GM19397 (cell line): ENCODE data around the gene VPS26C.

ENCODE experiments used
- ATAC-seq: cut with Tn5 transposase; IDR thresholded peaks from one replicate; pipeline ENCODE4 v1.9.1; 2021; ENCODE audit warnings: mild to moderate bottlenecking, moderate library complexity; ENCODE audit not compliant: unreplicated experiment

VPS26C gene

DNA sequence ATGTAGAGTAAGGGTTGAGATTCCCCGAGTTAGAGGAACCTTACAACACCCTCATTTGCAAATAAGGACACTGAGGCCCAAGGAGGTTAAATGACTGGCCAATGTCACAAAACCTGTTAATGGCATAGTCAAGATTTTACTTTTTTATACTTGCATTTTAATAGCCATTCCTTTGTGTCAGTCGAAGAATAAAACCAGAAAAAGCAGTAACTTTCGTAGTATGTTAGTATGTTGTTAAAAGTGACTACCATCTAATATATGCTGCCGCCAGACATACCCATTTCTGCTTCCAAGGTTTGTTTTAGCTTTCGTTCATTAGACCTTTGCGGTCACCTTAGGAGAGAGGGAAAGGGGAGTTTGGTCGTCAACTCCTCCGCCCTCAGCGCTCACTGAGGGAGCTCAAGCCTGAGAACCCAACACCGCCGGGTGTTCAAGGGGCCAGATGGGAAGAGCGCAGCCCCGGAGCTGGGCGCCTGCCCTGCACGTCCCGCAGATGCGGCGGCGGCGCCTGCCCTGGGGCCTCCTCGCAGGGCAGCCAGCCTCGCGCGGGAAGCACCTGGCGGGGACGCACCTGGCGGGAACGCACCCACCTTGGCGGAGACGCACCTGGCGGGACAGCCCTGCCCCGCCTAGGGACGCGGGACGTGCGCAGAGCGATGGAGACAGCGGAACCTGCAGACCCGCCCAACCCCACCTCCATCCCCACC lies 466 bp downstream of the VPS26C start:
- peak; percentile 2 for ATAC-seq

DNA sequence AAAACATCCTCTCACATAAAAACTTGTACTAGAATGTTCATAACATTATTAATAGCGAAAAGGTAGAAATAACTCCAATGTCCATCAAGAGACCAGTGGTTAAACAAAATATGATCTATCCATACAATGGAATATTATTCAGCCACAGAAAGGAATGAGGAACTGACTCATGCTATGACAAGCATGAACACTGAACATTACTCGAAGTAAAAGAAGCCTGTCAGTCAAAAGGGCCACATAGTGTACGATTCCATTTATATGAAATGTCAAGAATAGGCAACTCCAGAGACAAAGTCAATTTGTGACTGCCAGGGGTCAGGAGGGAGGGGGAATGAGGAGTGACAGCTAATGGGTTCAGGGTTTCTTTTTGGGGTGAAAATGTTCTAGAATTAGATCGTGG lies 2.3 kb downstream of the VPS26C start:
- no peak for ATAC-seq

DNA sequence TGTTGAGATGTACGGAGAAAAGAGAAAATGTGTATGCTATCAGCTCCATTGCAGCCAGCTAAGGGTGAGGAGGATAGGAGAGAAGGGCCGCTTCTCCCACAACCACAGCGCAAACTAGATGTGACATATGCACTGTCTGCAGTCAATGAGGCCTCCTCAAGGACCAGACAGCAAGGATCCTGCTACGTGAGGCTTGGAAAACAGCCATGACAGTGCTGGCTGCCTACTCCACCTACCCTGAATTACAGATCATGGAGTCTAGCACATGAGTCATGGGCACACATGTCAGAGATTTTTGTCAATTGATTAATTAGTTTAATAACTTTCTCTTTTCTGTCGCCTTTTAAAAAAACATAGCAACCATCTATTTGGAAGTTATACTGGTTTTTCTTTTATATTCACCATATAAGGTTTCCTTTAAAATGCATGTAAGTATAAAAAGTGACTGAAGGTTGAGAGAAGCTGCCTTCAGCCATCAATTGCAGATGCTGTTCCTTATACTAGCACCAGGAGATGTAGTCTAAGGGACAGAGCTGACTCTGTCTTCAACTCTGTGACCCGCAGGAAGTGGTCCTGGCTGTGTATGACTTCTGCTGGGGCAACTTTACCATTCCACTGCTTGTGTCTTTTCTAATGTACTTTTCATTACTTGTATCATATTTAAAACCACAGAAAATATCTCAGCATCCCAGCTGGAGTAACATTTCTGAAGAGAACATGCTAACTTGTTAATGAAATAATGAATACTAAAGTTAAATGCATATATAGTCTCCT lies 3.1 kb downstream of the VPS26C start:
- ATAC-seq: no peak

DNA sequence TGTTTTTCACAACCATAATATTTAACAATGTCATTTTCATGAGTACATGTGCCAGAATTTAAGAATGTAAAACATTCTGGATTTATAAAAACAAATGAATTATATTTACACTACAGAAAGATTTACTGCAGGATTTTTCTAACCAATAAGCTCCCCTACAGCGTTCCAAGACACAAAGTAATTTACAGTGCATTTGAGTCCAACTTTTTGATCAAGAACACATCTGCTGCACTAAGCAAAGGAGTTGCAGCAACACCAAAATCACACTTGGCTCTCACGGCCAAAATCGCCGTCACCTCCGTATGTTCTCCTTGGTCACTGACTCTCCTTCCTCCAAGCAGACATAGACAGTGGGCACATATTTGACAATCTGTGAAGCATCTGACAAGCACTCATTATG lies 7.7 kb downstream of the VPS26C start:
- no peak for ATAC-seq

DNA sequence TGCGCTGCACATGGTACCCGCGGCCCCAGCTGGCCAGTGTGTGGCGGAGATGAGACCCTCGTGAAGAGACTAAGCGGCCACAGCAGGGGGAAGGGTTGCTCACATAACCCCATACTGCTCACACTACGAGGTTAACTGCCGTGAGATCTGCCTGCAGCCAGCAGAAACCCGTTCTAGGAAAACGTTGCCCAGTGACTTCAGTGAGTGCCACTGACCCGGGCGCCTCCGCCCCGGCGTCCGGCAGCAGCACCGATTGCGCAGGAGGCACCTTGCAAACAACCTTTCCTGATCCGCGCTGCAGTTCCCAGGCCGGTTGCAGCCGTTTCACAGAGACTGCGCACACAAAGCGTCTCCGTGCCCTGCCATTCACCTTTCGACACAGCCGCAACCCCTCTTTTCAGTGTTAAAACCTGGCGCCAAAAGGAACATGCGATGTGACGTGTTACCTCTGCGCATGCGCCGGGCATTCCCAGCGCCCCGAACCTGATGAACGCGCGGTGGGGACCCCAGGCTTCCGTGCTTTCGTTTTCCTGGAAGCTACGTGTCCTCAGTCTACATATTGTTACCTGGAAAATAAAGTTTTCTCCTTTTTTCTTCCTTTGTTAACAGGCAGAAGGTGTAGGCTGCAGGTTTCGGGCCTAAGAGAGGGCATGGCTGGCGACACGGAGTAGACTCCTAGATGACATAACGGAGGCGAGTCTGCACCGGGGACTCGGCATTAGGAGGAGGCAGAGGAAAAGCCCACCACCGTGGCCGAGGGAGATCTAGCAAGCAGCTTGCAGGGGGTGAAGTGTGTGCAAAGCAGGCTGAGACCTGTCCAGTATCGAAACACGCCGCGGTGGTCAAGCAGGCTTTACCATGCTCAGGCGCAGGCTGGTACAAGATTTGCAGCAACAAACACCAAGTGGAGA lies 8.9 kb downstream of the VPS26C start:
- peak; percentile 59 for ATAC-seq

DNA sequence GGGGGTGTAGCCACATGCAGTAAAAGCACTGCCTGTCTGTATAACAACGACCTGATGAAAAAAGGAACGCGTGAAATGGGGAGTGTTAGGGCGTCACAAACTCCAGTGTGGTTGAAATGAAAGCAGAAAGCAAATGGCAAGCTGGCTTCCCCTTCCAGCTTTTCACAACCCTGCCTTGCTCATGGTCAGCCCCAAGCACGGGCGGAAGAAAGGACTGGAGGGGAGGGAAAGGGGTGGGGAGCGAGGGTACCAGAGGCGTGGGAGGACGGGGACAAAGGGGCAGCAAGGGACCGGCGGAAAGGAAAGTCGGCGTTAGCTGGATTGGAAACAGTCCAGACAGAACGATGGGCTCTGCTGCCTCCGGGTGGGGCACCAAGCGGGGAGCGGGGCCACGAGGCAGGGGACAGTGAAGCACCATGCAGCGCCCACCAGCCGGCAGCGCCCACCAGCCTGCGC lies 9.6 kb downstream of the VPS26C start:
- peak; percentile 35 for ATAC-seq

DNA sequence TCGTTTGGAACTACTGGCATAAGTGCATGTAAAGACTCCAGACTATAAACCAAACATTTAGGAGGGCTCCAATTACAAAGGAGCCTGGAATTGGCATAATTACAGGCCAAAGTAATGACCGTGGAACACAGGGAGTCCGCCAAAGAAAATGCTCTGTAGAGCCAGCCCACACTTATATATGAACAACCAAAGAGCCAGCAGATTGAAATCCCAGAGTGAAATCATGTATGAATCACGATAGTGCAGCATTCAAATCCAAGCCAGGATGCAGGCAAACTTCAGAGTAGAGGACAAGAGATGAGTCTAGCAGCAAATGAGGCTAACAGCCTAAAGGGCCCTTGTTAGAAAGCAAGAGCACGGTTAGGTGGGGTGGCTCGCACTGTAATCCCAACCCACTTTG lies 13.1 kb downstream of the VPS26C start:
- ATAC-seq: no peak

DNA sequence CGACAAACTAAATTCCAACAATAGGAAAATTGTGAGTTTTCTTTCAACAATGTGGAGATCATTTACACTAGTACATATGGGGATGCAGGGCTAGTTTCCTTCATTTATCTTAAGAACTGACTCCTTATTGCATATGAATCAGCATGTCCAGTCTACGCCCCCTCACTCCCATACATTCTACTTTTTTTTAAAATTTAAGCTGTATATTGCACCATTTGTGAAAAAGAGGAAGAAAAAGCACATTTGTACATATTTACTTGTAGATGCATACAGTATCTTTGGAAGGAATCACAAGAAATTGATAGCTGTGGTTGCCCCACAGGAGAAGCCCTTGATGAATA lies 15.9 kb downstream of the VPS26C start:
- no peak for ATAC-seq

DNA sequence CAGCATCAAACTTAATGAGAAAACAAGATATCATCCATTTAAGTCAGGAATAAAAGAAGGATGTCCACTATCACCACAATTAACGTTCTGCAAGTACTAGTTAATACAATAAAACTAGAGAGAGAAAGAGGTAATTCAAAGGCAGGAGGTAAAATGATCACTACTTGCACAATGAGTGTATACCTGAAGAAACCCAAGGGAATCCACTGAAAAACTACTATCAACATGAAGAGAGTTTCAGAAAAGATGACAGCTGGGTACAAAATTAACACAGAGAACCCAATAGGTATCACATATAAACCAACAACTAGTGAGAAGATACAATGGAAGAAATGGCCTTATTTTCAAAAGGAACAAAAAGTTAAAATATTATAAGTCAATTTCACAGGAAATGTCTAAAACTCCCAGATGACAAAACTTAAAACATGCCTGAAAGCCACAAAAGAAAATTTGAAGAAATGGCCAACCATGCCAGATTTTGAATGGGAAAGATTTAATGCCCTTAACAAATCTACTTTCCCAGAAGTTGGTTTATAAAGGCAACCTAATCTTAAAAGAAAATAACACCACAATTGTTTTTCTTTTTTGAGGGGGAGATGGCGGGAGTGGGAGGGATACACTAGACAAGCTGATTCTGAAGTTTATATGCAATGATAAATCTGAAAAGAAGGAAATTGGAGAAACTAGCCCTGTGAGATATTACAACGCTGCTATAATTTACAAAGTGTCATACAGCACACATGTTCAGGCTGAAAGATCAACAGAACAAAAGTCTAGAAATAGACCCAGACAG lies 17.8 kb downstream of the VPS26C start:
- ATAC-seq: no peak

DNA sequence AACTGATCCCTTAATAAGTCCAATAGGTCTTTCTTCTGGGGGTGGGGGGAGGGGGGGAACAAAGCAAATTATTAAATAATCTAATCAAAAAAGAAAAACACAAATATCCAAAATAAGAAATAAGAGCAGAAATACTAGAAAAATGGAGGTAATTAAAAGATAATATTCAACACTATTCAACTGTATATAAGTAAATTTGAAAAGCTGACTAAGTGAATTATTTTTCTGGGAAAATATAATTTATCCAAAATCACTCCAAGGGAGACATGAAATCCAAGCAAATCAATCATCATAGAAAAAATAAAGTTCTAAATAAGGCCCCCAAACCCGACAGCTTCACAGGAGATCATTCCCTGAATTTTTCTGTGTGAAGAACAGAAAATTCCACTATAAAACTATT lies 18.8 kb downstream of the VPS26C start:
- ATAC-seq: no peak

DNA sequence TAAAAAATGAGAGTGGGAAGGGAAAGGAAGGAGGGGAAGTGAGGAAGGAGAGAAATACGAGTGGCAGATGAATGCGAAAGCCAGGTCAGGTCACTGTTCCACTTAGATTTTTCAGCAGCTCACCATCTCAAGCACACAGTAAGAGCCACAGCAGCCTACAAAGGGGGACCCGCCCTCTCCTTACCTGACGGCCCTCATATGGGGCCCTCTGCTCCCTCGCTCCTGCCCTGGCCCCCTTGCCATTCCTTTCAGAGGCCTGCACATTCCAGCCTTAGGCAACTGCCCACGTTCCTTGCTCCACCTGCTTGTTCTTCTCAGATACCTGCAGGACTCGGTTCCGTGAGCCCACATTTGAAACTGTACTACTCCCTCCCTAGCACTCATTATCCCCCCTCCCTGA lies 22.0 kb downstream of the VPS26C start:
- no peak for ATAC-seq

DNA sequence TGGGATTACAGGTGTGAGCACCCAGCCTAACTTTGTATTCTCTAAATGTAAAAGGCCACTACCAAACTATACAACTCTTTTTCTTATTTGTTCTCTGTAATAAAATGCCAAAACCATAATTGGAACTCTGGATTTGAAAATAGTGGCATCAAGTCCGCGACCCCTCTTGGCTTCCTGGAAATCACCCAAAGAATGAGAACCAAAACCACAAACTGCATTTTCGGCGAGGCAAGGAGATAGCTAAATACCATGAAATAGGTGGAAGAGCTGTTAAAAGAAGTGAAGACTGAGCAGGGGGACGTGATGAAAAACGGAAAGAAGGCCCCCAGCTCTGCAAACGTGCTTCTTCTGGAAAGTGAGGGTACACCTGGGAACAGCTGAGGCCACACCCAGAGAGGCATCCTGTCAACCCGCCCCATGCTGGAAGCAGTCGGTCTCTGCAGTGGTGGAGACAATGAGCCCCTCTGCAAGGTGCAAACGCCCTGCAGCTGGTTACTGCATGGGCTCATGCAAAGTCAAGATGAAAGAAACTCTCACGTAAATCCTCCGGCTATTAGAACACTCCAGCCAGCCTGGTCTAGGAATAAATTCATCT lies 22.5 kb downstream of the VPS26C start:
- ATAC-seq: no peak

DNA sequence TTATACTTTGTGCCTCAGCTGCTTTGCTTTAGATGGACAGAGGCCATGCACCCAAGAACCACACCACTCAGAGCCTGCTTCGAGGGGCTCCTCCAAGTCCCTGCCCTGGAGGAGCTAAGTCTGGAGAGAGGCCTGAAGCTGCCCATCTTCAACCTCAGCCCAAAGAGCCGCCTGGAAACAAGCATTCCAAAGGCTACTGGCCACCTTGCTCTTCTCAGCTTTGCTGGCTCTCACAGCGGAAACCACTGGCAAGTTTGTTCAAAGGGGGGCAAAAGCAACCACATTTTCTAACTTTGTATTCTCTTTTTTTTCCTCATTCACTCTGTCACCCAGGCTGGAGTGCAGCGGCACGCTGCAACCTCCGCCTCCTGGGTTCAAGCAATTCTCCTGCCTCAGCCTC lies 23.2 kb downstream of the VPS26C start:
- ATAC-seq: no peak

DNA sequence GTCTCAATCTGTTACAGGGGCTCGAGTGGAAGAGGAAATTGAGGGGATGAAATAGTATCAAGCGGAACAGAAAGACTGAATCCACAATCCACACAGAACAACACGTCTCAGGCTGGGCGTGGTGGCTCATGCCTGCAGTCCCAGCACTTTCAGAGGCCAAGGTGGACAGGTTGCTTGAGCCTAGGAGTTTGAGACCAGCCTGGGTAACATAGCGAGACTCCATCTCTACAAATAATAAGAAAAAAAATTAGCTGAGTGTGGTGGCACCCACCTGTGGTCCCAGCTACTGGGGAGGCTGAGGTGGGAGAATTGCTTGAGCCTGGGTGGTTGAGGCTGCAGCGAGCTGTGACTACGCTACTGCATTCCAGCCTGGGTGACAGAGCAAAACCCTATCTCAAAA lies 25.7 kb downstream of the VPS26C start:
- ATAC-seq: no peak

DNA sequence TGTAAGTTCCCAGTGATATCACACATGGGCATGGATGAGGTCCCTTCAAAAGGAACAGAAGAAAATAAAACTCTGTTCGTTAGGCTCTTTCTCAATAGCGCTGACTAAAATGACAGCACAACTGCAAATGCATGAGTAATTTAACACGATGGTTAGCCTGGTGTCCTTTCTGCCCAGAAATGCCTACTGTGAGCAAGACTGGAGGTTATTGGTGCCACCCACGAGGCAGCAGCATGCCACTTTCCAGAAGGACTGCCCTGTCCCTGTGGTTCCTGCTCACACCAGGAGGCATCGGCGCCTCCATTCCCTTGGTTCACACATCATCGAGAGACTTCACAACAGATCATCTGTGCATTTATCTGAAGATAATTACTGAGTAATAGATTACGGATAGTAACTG lies 26.2 kb downstream of the VPS26C start:
- ATAC-seq: no peak

DNA sequence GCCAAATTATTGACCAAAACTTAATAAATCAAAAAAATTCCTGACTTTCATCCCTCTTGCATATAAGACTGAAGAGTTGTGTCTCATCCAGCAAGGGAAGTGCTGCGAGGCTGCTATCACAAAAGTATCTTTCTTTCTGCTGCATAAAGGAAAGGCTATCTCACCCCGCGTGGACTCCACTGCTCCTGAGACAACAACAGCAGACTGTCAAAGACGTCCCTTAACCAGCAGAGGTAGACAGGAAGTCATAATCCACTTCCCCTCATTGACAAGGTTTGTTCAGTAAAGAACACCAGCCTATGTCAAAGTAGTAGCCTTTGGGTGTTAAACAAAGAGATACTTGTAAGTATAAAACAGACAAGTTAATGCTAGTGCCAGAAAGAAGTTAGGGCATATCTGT lies 29.4 kb downstream of the VPS26C start:
- no peak for ATAC-seq

DNA sequence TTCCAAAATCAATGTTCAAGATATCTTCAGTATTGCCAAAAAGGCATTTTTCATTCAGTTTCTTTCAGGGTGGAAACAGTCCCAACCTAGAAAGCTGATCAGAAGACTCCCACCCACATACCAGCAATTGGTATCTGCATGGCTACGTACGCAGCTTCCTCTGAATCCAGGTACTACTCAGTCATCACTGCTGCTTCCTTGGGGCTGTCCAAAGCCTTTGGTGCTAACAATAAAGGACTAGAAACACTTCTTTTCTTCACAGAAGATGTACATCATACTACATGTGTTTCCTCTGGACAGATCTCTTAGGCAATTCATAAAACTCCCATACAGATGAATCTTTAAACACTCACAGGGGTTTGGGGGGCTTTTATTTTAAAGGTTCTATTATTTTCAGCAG lies 29.8 kb downstream of the VPS26C start:
- ATAC-seq: no peak

DNA sequence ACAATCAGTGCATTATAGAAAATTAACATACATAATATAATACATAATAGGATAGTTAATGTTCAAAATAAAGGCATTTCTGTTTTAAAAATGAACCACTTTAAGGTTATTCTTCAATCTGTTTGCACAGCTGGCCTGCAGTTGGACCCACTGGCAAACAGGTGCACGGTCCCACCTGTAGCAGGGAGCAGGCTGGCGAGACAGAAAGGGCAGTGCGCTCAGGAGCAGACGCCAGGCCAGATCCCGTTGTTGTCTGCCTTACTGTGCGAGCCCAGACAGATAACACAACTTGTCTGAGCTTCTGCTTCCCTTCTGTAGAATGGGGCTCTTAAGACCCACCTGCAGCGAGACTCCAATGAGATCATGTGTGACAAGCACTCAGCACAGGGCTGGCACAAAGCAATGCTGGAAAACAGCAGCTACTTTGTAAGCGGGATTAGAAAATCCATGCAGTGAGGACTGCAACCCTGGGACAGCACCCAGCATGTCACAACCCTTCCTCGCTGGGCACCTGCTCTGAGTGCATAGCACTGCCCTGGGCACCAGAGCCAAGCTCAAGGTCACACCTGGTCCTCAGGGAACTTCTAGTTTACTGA lies 33.5 kb downstream of the VPS26C start:
- no peak for ATAC-seq

DNA sequence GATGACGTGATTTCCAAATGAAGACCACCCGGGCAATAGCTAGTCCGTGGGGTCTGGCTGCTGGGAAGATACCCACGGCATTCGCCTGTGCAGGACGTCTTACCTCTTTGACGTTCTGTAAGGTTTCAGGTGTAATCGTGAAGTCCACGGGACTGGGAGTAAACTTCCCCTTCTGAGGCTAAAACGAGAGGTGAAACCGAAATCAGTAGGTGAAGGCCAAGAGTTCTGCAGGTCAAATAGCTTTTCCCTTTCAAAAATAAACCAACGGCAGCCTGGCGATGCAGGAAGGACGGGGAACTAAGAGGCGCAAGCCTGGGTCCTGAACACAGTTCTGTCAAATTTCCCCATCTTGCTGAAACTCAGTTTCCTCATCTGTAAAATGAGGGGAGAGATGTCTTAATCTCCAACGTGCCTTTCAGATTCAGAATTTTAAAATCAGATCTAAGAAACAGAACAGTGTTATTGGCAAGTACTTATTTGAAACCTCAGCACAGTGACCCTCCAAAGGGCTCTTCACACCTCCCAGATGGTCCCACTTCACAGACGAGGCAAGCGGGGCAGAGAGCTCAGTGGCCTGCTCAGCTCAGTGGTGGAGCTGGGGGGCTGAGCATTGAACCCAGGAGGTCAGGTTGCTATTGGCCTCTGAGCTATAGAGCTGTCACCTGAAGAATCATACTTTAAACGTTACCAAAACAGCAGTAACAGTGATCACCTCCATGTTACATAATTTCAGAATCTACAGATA lies 34.7 kb downstream of the VPS26C start:
- no peak for ATAC-seq
